GM21423 (cell line): ENCODE measurements around the gene CT47B1.
"Not testable (repeated sequence)": the region's sequence is repeated elsewhere in the genome, so short reads cannot be mapped to it uniquely, and the experiment has no call there.

ENCODE experiments used
- ATAC-seq: cut with Tn5 transposase; IDR thresholded peaks from one replicate; pipeline ENCODE4 v1.9.1; 2021; ENCODE audit warnings: mild to moderate bottlenecking, moderate library complexity; ENCODE audit not compliant: unreplicated experiment

Gene CT47B1

DNA sequence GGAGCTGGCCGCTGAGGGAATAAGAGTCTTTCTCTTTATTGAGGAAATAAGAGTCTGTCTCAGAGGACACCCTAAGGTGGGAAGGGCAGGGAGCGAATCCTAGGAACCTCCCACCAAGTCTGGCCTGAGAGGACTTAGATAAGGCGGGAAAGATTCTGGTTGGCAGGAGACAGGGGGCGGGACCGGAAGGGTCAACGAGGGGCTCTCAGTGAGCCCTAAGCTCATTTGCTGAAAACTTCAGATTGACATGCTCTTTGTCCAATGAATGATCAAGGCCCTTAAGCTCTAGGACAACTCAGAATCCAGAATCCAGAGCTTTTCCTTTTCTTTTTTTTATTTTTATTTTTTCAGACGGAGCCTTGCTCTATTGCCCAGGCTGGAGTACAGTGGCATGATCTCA, at the start of gene CT47B1:
TSS of gene CT47B1 (minus strand) at position 101 of the 400 bp plus-strand sequence. CDS start 196 bp downstream, outside the sequence.
- ATAC-seq: not testable (repeated sequence)

GRCh38 chrX:120874678-120875557, 748 bp downstream of the CT47B1 start:
- ATAC-seq: no peak

DNA sequence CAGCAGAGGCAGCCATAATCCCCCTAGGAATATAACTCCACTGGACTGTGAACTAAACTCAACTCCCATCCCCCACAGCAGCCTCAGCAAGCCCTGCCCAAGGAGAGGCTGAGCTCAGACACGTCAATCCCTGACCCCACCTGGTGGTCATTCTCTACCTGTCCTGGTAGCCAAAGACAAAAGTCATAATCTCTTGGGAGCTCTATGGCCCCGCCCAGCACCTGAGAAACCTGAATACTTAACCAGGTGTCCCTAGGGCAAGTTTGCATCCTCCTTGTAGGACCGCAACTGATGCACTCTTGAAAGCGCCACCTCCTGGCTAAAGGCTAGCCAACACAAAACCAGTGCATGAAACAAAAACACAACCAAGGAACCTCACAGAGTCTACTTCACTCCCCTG, 18.4 kb downstream of the CT47B1 start:
- ATAC-seq: no peak

DNA sequence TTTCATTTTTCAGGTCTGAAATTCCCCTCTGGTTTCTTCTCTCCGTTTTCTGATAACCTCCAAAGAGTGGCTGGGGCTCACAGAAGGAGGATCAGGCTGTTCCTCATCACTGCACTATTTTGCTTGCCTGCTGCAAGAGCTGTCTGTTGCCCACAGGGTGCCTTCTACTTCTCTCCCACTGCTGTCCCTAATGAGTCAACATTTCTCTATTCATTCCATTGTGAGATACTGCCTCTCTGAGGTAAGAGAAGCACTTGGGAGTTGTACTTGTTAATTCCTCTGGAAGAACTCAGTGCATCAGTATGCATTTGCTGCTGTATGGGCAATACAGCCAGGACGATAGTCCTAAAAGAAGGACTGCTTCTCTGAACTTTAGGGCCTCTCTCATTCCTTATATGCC, 34.8 kb downstream of the CT47B1 start:
- ATAC-seq: no peak

- ATAC-seq: no peak
Measured at GRCh38 chrX:120839491-120839890, 36.2 kb downstream of the CT47B1 start.

- not testable (repeated sequence) for ATAC-seq
Measured at GRCh38 chrX:120827213-120827612, 48.5 kb downstream of the CT47B1 start.

GRCh38 chrX:120825146-120825545, 50.5 kb downstream of the CT47B1 start:
- no peak for ATAC-seq

GRCh38 chrX:120824021-120824420, 51.6 kb downstream of the CT47B1 start:
- no peak for ATAC-seq

GRCh38 chrX:120823556-120823955, 52.1 kb downstream of the CT47B1 start:
- ATAC-seq: no peak
